A673 (cell line): ENCODE data around the gene SMOC1.

Experiments
- EZH2 ChIP-seq: fragments of 200-600 bp; sonication (generic); IDR thresholded peaks from 2 replicates; pipeline ENCODE4 v1.6.1; 2017; ENCODE audit warnings: borderline replicate concordance, low read depth, mild to moderate bottlenecking, mixed read lengths, antibody characterized with exemption, low read length; ENCODE audit not compliant: poor library complexity, severe bottlenecking
- TF ChIP-seq, protein P1 (sequence below): fragments of 300-800, 200-600 bp; sonication (generic); conservative IDR thresholded peaks from 2 replicates; pipeline ENCODE4 v1.5.1; 2017; ENCODE audit warnings: low read depth, mild to moderate bottlenecking, antibody characterized with exemption, low read length, moderate library complexity, mixed read lengths

DNA sequence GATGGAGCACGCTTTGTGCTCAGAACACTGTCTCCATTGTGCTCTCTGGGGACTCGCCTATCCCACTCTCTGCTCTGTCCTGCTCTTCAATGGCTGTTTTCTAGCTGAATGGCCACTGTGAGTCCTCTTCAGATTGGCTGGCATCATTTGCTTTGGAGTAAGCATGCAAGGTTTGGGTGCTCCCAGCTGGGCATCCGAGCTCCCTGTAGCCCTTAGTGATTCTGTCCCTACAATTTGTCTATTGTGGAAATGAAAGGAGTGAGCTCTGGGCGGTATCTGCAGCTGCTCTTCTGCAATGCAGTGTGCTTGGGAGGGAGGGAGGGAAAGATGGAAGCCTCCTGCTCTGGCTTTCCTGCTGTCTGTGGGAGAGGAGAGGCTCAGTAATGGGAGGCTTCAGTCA lies 84.8 kb downstream of the SMOC1 start:
- no peak for TF ChIP-seq EZH2
- TF ChIP-seq, protein P1, sequence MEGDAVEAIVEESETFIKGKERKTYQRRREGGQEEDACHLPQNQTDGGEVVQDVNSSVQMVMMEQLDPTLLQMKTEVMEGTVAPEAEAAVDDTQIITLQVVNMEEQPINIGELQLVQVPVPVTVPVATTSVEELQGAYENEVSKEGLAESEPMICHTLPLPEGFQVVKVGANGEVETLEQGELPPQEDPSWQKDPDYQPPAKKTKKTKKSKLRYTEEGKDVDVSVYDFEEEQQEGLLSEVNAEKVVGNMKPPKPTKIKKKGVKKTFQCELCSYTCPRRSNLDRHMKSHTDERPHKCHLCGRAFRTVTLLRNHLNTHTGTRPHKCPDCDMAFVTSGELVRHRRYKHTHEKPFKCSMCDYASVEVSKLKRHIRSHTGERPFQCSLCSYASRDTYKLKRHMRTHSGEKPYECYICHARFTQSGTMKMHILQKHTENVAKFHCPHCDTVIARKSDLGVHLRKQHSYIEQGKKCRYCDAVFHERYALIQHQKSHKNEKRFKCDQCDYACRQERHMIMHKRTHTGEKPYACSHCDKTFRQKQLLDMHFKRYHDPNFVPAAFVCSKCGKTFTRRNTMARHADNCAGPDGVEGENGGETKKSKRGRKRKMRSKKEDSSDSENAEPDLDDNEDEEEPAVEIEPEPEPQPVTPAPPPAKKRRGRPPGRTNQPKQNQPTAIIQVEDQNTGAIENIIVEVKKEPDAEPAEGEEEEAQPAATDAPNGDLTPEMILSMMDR, result no peak
